NCI-H82 (cell line): ENCODE measurements around the gene GNL3.

Experiments used
- DNase-seq: peaks from one replicate; lab custom pipeline; 2025; lab: John Stamatoyannopoulos, UW

GNL3 gene

DNA sequence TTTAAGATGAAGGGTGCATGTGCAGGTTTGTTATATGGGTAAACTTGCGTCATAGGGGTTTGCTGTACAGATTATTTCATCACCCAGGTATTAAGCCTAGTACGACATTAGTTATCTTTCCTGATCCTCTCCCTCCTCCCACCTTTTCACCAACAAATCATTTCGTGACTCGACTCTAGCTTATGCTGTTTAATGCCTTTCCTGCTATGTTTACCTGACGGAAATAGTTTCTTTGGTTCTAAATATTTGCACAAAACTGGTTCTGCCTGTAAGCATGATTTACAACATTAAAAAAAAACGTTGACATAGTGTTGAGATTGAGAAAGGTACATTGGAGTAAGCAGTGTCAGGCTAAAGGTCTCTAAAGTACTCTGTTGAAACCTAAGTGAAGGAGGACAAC is 2.4 kb downstream of the GNL3 start:
- no peak for DNase-seq

DNA sequence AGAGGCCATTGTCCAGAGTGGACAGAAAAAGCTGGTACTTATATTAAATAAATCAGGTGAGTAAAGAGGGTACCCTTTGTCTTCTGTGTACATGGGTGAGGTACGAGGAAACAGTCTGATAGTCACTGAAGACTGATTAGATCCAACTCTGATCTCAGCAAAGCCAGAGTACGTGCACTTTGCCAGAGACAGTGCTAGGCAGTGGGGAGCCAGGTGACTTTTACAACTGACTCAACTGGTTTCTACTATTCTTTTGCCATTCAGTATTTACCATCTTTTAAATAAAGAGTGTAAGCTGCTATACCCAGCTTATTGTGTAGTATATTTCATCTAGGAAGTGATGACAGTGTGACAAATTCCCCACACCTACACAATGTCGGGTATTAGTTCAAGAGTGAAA is 3.3 kb downstream of the GNL3 start:
- DNase-seq, result no peak

DNA sequence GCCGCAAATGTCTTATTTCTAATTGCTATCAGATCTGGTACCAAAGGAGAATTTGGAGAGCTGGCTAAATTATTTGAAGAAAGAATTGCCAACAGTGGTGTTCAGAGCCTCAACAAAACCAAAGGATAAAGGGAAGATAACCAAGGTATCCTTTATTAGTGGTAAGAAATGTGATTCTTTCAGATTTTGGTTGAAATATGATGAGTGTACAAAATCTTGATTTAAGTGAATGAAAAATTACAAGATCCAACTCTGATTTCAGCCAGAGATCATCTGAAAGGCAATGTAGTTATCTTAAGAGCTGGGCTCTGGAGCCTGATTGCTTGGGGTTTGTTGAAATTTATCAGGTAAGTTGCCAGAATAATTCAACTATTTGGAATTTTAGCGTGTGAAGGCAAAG is 4.7 kb downstream of the GNL3 start:
- DNase-seq, result no peak

DNA sequence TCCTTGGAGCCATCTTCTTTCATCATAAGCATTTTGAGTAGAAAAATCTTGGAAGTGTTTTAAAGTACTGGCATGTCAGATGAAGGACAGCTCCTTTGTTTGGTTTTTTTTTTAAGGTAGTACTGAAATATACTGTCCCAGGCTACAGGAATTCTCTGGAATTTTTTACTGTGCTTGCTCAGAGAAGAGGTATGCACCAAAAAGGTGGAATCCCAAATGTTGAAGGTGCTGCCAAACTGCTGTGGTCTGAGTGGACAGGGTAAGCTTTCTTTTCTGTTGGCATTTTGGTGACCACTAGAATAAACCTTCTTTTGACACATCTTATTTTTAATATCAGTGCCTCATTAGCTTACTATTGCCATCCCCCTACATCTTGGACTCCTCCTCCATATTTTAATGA is 7.2 kb downstream of the GNL3 start:
- DNase-seq, result no peak

DNA sequence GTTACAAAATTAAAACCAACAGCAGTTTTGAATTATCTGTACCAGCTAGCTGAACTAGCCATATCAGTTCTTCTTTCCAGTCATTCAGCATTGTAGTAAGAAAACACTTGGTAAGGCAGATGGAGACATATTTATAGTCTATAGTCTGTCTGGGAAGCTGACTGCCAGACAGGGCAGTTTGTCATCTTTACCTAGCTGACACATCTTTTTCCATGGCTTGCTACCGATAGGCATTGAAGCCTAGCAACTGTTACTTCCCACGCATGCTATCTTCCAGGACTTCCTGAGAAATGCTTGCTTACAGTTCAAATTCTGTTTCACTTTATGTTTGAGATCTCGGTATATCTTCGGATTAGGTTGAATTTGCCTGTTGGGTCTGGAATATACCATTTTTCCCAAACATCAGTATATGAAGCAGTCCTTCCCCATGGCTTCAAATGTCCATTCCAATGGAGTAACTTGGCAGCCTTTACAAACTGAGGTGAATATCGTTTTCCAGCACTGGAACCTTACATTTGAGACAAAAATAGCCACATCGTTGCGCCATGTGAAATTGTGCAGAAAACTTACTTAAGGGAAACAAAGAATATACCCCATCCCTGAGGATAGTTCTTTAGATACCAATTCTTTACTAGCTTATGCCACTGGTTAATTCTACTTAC is 8.8 kb downstream of the GNL3 start:
- DNase-seq, result no peak

DNA sequence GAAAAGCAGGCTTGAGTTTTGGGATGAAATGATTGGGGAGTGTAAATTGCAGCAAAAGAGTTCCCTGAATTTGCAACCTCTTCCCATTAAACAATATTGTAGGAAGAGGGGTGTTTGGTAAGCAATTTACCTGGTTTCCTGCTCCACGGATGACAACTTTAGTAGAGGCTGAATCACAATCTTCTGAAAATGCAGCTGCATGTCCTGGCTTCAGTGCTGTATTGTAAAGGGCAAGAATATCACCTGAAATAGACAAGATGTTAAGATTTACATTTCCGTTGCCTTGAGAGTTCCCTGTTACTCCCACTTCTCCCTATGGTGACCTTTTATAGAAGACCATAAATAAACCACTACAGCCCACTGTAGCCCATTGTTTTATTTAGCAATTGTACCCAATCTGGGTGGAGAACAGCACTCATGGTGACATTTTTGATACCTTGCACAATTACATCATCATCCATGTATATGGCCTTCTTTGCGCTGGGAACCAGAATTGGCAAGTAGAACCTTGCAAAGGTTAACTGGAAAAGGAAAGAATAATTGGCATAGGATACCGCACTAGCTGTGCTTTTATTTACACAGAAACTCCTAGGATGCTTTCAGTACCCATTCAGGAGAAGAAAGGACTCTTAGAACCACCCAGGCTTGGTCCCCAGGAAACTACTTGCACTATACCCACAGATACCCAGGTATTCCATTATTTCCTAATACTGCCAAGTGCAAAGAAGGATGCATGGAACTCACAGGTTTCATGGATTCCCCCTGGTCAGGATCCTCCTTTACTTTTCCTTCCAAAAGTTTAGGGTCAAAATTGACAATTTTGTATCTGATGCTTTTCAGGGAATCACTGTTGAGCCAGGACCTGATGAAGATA is 10.2 kb downstream of the GNL3 start:
- no peak for DNase-seq

DNA sequence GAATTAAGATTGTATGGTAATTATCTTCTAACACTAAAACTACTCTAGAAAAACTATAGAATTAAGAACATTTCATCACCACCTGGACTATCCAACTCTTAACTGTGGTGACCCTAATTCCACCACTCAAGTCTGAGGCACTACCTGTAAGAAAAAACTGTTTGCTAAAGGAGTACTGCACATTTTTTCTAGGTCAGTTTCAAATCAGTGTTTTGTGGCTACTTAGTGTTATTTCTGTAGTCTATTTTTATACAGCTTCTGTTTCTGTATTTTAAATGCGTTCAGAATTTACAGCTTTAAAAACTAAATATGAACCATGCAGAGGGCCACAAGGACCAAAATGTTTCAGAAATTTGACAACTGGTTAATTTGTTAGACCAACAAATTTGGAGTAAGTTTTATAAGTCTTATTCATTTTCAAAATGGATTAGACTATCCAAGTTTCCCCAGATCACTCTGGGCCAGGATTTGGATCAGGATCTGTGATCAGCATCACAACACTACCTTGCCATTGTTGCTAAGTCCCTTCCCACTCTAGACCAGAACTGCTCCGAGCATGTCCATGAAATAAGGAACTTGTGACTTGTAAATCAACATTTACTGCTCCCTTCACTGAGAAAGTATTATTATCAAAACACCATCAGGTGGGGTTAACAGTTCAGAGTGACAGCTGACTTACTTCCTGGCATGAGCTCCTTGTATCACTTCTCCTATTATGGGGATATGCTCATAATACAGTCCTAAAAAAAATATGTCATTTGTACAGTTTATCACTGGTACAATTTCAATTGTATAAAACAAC is 11.2 kb downstream of the GNL3 start:
- DNase-seq, result no peak

DNA sequence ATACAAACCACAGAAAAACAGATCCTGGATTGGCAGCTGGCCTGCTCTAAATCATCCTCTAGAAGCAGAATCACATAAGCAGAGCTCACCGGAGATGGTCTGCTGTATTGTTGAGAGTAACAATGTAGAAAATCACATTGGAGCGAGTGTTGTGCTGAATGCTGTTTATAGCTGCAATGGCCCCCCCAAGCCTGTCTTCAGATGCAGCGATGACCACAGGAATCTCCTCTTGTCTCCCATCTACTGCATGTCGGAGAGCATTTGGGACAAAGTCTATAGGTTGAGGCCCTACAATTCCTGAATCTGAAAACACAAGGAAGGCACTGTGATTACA is 11.8 kb downstream of the GNL3 start:
- DNase-seq, result no peak

DNA sequence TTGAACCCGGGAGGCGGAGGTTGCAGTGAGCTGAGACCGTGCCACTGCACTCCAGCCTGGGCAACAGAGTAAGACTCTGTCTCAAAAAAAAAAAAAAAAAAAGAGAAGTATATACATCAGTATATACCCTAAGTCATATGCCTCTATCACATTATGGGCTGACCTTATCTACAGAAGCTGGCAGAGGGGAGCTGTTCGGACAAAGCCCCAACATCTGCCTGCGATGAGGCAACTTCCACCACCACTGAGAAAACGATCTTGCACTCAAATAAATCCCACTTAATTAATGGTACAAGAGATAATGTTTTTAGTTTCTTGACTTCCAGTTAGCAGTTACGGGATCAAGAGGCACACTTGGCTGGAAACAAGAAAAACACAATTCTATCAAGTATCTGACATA is 17.5 kb downstream of the GNL3 start:
- DNase-seq, result no peak

DNA sequence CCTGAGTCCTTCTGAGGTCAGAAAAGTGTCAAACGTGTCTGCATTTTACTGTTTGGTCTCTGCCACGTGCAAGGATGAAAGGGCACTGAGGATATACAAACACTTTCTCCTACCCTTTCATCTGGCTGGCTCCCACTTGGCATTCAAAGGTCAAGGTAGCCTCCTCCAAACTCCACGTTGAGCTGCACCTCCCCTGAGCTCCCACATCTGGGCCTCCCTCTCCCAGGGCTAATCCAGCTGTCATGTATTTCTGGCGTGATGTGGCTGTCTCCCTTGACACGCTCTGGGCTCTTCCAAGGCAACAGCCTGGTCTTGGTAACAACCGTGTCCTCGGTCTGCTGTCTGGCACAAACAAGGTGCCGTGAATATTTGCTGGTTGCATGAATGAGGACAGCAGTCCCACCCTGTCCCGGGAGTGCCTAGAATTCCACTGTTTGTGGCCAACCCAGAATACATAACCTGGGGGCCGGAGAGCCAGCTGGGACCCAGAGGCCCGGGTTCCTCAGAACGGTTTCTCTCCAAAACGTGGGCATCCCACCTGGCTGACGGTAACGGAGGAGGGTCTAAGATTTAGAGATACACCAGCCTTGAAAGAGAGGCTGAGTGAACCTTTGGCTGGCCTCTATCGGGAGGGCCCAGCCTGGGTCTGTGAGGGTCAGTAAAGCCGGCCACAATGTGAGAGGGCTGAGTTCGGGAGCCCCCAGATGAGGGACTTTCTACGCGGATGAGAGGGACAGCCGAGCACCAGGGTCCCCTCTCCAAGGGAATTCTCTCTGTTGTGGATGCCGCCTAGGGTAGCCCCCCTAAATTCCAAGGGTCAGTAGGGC is 19.0 kb downstream of the GNL3 start:
- DNase-seq, result peak; percentile 54

DNA sequence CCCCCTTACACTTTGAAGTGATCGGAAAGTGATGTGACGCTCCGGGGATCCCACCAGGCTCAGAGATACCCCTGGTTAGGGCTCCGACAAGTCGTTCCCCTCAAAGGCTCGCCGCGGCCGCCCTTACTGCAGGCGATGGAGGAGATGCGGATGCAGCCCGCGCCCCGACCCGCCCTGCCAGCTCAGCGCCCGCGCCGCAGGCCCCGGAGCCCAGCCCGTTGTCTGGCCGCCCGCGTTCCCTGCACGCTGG is 19.5 kb downstream of the GNL3 start:
- DNase-seq, result no peak

DNA sequence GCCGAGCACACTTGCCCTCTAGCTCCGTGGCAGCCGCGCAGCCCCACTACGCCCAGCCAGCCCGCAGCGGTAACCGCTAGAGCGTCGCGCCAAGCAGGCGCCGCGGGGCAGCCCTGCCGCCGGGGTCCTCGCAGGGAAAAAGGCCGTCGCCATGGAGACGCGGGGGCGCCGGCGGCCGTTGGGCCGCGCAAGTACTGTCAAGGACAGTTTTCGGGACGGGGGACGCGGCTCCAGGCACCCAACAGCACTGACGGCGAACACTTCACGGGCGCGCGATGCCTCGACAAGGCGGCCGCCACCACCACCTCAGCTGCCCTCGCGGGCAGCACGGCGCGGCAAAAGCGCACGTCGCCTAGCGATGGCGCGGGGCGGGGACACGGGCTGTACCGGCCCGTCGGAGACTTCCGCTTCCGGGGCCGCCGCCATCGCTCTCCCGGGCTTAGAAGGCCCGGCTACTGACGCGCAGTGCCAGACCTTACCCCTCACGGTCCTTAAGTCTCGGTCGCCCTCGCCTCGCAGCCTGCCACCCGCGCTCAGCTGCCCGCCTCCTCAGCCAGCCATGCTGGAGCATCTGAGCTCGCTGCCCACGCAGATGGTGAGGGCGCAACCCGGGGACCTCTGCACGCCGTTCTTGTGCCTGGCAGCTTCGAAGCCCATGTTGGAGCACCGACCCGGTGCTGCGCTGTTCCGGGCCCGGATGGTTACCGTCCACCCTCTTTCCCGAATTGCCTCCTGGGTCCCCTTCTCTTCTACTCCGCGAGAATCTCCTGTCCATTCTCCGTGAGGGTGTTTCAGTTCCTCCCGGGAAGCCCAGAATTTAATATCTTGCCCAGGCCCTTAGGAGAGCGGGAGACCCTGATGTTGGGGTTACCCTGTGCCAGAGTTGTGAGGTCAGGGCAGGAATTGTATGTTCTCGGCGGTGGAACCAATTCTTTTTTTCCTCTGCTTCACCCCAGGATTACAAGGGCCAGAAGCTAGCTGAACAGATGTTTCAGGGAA is 20.2 kb downstream of the GNL3 start, which contains the start of the genes GLT8D1 and SPCS1:
Gene GLT8D1, minus strand, starts transcription at position 104 of the 999 bp plus-strand sequence. CDS start 5,331 bp downstream, outside the sequence.
Gene SPCS1, plus strand, starts transcription at position 419 of the 999 bp plus-strand sequence. Its CDS starts 141 bp downstream, at position 560.
- peak; percentile 90 for DNase-seq

DNA sequence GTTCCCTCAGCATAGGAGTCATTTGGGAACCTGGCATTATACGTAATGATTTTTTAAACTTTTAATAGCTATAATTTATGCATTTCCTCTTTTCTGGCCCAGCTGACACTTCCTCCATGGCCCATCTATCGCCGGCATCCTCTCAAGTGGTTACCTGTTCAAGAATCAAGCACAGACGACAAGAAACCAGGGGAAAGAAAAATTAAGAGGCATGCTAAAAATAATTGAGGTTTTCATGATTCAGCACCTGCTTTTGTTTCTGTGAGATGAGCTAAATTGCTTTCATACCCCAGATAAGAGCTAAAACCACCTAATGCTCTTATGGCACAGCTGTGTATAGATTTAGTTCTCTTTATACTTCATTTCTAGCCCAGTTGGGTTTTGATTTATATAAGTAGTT is 21.8 kb downstream of the GNL3 start:
- no peak for DNase-seq

DNA sequence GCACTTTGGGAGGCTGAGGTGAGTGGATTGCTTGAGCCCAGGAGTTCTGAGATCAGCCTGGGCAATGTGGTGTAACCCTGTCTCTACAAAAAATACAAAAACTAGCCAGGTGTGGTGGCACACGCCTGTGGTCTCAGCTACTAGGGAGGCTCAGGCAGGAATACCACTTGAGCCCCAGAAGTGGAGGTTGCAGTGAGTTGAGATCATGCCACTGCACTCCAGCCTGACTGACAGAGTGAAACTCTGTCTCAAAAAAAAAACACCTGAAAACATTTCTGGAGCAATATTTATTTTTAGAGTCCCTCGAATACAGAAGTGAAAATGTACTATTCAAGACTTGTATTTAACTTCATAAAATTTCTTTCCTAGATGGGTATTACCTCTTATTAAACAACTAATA is 24.7 kb downstream of the GNL3 start:
- DNase-seq, result no peak

DNA sequence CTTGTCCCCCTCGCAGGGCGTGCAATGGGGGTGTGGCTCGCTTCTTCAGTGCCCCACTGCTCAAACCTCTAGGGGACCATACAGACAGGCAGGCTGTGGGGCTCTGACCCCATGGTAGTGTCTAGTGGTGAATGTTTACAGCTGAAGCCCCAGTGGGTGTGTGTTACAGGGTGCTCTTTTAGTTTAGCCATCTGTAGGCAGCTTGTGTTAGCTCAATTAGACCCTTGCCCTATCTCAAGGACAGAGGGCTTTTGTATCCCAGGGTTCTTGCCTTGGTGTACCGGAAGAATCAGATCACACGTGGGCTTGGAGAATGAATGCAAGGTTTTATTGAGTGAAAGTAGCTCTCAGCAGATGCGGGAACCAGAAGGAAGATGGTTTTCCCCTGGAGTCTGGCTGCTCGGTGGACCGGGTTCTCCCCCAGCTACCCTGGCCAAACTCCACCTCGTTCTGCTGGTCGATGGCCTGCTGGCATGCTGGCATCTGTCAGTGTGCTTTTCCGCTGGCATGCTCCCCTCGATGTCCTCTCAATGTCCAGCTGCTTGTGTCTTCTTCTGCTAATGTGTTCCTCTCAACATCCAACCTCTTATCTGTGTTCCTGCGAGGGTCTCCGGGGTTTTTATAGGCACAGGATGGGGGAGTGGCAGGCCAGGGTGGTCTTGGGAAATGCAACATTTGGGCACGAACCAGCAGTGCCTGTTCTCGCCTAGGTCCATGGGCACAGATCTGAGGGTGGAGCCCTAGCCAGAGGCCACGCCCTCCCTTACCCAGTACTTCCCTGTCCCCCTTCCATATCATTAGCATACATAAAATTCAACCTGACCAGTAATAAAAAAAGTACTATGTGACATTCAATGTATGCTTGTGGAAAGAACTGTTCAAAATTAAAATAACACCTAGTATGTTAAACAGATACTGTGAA is 26.7 kb downstream of the GNL3 start:
- DNase-seq, result no peak

DNA sequence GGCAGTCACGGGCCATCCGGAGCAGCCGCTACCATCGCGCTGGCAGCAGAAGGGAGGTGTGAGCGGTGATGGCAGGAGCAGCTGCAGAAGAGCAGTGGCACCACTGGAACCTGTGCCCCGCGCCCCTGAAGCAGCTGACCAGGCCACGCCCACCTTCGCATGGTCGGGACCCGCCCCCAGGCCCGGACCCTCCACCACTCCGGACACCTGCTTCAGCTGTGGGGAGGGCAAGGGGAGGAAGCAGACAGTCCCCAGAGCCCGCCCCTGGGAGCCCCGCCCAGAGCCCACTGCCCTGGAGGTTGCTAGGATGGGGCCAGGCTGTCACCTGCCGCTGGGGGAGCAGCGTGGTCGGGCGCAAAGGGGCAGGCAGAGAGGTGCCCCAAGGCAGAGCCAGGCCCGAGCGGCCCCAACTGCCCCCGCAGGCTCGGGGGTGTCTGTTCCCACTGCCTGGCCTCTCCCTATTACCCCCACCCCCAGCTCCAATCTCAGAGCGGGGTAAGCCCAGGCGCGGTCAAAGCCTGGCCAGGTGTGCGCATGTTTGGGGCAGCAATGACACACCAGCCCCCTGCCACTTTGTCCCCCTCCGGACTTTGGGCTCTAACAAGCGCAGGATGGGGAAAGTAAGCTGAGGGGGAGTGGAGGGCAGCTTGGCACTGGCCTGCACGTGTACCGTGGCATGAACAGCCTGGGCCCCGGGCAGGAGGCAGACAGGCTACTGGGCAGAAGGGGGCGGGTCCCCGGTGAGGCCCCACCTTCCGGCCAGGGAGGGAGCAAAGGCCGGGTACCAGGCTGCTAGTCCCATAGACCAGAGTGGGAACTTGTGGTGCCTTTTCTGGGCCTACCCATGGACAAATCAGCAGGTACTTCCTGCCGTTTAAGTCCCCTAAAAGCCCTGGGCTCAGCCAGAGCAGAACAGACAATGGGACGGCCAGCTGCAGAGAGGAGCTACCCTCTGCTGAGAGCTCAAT is 28.8 kb downstream of the GNL3 start:
- no peak for DNase-seq

DNA sequence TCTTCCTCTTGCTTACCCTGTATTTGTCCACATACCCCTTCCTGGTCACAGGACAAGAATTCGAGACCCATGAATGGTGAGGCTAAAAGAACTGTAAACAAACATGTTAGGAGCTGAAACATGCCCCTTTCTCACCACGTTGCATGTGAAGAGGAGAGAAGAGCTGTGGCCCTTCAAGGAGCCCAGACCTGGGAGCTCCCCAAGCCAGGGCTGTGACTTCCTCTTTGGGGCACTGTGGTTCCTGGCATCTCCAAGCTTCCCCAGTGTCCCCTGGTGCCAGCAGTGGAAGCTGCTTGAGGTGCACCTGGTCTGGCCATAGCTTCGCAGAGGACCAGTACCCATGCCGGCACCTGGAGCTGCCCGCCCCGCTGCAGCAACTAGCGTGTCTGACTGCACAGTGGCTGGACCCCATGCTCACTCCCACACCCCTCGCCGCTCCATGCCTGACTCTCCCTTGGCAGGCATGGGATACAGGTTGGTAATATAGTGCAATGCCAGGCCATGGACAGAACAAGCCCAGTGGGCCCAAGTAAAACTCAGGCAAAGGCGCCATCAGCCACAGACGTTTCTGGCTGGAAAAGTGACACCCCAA is 30.0 kb downstream of the GNL3 start:
- DNase-seq, result no peak

DNA sequence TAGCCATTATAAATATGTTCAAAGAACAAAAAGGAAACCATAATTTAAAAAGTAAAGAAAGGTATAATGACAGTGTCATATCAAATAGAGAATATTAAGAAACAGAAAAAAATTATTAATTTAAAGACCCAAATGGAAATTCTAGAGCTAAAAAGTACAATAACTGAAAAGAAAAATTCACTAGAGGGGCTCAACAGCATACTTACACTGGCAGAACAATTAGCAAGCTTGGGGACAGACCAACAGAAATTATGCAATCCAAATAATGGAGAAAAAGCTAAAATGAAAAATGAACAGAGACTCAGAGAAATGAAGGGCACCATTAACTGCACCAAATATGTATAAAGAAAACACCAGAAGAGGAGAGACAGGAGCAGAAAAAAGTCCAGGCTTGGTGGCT is 33.8 kb downstream of the GNL3 start:
- DNase-seq, result no peak
